Activated CD4-positive, CD25-positive, alpha-beta regulatory T cell treated with anti-CD3 and anti-CD28 coated beads, Interleukin-2, amount 50 U/mL, for 16 hours (primary cell): ENCODE data around the gene ANO8.
"Not testable (repeated sequence)": the region's sequence is repeated elsewhere in the genome, so short reads cannot be mapped to it uniquely, and the experiment has no call there.

Experiments used
- DNase-seq: peaks from one replicate; pipeline ENCODE4 v3.0.0-alpha.2; 2020; ENCODE audit warnings: low read depth, low spot score

The ANO8 gene, protein sequence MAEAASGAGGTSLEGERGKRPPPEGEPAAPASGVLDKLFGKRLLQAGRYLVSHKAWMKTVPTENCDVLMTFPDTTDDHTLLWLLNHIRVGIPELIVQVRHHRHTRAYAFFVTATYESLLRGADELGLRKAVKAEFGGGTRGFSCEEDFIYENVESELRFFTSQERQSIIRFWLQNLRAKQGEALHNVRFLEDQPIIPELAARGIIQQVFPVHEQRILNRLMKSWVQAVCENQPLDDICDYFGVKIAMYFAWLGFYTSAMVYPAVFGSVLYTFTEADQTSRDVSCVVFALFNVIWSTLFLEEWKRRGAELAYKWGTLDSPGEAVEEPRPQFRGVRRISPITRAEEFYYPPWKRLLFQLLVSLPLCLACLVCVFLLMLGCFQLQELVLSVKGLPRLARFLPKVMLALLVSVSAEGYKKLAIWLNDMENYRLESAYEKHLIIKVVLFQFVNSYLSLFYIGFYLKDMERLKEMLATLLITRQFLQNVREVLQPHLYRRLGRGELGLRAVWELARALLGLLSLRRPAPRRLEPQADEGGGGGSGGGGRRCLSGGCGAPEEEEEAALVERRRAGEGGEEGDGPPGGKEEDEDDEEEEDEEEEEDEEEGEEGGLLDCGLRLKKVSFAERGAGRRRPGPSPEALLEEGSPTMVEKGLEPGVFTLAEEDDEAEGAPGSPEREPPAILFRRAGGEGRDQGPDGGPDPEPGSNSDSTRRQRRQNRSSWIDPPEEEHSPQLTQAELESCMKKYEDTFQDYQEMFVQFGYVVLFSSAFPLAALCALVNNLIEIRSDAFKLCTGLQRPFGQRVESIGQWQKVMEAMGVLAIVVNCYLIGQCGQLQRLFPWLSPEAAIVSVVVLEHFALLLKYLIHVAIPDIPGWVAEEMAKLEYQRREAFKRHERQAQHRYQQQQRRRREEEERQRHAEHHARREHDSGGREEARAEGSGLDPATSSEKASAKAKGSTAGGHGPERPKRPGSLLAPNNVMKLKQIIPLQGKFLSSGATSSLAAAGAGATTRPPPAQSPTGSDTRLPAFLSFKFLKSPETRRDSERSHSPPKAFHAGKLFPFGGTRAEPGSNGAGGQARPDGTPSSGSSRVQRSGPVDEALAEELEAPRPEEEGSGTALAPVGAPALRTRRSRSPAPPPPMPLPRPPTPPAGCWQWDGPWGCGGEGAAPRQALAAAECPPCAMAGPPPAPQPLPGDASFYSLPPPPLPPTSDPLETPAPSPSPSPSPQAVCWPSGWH

GRCh38 chr19:17334414-17335409 is at the start of gene ANO8:
TSS of gene ANO8 (minus strand) at chr19:17334855. CDS start at chr19:17334670, 185 bp downstream.
- DNase-seq = peak; percentile 91

- no peak for DNase-seq
Observed at GRCh38 chr19:17380426-17381138, 45.9 kb upstream of the ANO8 start.

GRCh38 chr19:17379221-17379631 is 44.6 kb upstream of the ANO8 start:
- DNase-seq = no peak

- DNase-seq = no peak
Observed at GRCh38 chr19:17378271-17378670, 43.6 kb upstream of the ANO8 start.

DNA sequence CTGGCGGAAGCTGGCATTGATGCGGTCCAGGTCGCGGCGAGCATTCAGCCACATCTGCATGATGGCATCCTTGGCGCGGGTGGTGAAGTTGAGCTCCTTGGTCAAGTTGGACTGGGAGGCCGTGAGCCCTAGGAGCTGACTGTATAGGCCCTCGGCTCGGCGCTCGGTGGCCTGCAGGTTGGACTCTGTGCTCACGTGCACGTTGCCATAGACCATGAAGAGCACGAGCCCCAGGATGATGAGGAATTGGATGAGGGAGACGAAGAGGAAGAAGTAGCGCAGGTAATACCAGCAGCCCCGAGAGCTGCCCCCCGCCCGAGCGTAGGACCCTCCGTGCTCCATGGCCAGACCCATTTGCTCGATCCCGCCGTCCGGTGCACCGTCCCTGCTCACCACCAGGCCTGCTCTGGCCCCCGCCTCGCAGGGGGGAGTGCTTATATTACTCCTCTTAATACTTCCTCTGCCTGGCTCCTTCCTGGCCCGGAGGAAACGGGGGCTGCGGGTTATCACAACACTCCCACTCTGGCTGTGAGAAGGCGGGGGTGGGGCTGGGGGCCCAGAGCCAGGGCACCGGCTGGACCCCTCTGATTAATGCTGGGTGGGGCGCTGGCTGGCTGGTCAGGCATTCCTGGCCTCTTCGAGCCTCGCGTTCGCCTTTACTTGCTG is 42.4 kb upstream of the ANO8 start, which contains the start of gene PLVAP:
PLVAP (minus strand) TSS at position 408 of the 666 bp plus-strand sequence; CDS start at position 354, 54 bp downstream.
- DNase-seq = no peak

- DNase-seq = no peak
Observed at GRCh38 chr19:17370026-17370587, 35.5 kb upstream of the ANO8 start.

- no peak for DNase-seq
Observed at GRCh38 chr19:17365361-17365760, 30.7 kb upstream of the ANO8 start.

- not testable (repeated sequence) for DNase-seq
Observed at GRCh38 chr19:17363852-17364605, 29.4 kb upstream of the ANO8 start.

- DNase-seq = no peak
Observed at GRCh38 chr19:17359905-17360800, 25.5 kb upstream of the ANO8 start.

DNA sequence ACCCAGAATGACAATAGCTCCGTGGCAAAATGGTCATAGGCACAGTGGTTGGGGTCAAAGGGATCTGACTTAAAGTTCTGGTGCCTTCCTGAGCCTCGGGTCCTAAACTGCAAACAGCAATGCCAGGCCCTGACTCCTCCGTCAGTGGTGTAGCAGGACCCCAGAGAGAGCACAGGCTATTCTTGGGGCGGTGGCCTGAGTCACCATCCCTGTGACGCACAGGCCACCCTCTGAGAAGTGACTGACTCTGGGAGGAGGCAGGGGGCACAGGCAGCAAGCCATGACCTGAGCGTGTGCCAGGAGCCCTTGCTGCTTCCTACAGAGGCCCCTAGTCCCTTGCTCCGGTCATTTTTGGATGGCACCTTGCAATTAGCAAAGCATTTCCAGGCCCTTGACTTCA is 23.7 kb upstream of the ANO8 start:
- DNase-seq = no peak

GRCh38 chr19:17357724-17358123 is 23.1 kb upstream of the ANO8 start:
- no peak for DNase-seq

DNA sequence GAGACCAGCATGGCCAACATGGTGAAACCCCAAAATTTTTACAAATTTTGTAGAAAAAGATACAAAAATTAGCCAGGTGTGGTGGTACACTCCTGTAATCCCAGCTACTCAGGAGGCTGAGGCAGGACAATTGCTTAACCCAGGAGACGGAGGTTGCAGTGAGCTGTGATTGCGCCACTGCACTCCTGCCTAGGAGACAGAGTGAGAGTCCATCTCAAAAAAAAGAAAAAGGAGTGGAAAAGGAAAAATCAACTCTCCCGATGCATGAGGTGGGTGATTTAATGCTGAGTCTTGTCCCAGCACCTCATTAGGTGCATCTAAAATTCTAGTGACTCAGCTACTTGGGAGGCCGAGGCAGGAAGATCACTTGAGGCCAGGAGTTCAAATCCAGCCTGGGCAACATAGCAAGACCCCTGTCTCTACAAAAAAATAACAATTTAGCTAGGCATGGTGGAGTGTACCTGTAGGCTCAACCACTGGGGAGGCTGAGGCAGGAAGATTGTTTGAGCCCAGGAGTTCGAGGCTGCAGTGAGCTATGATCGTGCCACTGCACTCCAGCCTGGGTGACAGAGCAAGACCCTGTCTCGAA is 22.5 kb upstream of the ANO8 start:
- DNase-seq = no peak

- DNase-seq = no peak
Observed at GRCh38 chr19:17353386-17353785, 18.7 kb upstream of the ANO8 start.

- DNase-seq = no peak
Observed at GRCh38 chr19:17352608-17353280, 18.1 kb upstream of the ANO8 start.

DNA sequence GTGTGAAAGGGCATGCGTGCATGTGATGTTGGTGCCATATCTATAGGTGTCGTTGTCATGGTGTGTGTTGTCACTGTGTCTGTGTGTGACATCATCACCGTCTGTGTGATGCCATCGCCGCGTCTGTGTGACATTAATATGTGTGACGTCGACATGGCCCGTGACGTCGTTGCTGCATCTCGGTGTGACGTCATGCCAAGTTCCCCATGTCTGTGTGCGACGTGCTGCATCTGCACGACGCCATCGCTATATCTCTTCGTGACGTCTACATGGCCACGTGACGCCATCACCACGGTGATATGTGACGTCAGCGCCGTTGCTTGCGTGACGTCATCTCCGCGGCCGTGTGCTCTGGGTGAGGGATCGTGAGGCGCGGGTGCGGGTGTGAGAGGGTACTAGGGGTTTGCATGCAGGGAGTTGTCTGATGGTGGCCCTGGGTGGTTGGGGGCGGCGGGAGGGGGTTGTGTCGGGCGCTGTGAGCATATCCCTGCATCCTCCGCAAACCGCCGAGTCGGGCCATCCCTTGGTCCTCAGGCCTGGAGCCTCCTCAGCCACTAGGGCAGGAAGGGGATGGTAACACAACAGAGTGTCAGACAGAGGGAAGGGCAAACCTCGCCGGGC is 17.3 kb upstream of the ANO8 start:
- no peak for DNase-seq

GRCh38 chr19:17348700-17349099 is 14.0 kb upstream of the ANO8 start:
- DNase-seq = no peak
